ENCODE data around the gene SAMD11.

The SAMD11 gene

GRCh38 chr1:980137-980571, 56.4 kb downstream of the SAMD11 start:
- no peak for TF ChIP-seq ZFX (IDR thresholded peaks at IDR 0.05)
- TF ChIP-seq CTCF (conservative IDR thresholded peaks at IDR 0.05), result no peak
- no peak overlapping the region for H3K27ac ChIP-seq

- H3K27ac ChIP-seq, result no peak overlapping the region
- TF ChIP-seq CTCF (conservative IDR thresholded peaks at IDR 0.05) (no peak), ZFX (IDR thresholded peaks at IDR 0.05) (no peak)
These were observed 57.1 kb downstream of the SAMD11 start for GRCh38 chr1:980602-981395.

- H3K27ac ChIP-seq, result no peak overlapping the region
- TF ChIP-seq CTCF (conservative IDR thresholded peaks at IDR 0.05) (no peak), ZFX (IDR thresholded peaks at IDR 0.05) (no peak)
These were observed 57.8 kb downstream of the SAMD11 start for GRCh38 chr1:981491-981954.

GRCh38 chr1:981955-982558, 58.3 kb downstream of the SAMD11 start, which contains the start of gene PERM1:
Gene PERM1 (minus strand): TSS chr1:982093. CDS start chr1:981029, 1,064 bp downstream.
- H3K27ac ChIP-seq, result no peak within 1 kb of the TSS
- no peak for TF ChIP-seq CTCF (conservative IDR thresholded peaks at IDR 0.05)
- no peak for TF ChIP-seq ZFX (IDR thresholded peaks at IDR 0.05)

GRCh38 chr1:982765-983436, 59.2 kb downstream of the SAMD11 start:
- no peak overlapping the region for H3K27ac ChIP-seq
- TF ChIP-seq CTCF (conservative IDR thresholded peaks at IDR 0.05) (no peak), ZFX (IDR thresholded peaks at IDR 0.05) (no peak)

GRCh38 chr1:983798-984475, 60.2 kb downstream of the SAMD11 start:
- TF ChIP-seq ZFX (IDR thresholded peaks at IDR 0.05) (no peak), CTCF (conservative IDR thresholded peaks at IDR 0.05) (peak; percentile 95)
- no peak overlapping the region for H3K27ac ChIP-seq

All from C4-2B (cell line).